NCI-H526 treated with DMSO at 0.1 percent for 48 hours (cell line): ENCODE data around the gene KCNH1.

ENCODE experiments used
- DNase-seq: peaks from one replicate; lab custom pipeline; 2025; lab: John Stamatoyannopoulos, UW

The KCNH1 gene

GRCh38 chr1:210754878-210755665, 378.9 kb downstream of the KCNH1 start:
- peak; percentile 41 for DNase-seq

DNA sequence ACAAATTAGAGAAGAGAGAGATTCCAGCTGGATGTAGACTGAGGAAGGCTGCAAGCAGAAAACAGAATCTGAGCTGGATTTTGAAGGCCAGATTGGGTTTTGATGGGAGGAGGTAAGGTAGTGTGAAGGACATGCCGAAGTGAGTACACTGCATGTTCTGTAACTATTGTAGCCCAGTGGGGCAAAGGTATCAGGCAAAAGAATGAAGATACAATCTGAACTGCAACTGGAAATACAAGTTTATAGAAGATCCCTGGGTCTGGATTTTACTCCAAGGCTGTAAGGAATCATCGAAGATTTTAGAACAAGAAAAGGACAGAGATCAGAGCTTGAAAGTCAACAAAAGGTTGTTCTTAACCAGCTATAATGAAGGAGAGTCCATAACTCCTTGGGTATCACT, 382.0 kb downstream of the KCNH1 start:
- DNase-seq = no peak

DNA sequence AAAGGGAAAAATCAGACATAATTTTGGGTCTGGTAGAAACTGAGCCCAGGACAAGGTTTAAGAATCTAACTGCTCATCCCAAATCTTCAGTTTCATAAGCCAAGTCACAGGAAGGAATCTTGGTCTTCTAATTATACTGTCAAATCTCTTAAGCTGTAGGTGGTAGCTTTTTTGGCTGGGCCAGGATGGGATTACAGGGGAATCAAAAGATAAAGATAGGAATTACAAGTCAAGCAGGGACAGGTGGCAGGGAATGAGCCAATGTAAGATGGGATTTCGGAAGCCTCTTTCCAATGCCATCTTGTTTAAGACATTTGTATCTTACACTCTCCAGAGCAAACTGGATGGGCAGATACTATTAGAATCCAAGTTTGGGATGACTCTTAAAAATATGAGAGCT, 383.5 kb downstream of the KCNH1 start:
- DNase-seq = no peak

DNA sequence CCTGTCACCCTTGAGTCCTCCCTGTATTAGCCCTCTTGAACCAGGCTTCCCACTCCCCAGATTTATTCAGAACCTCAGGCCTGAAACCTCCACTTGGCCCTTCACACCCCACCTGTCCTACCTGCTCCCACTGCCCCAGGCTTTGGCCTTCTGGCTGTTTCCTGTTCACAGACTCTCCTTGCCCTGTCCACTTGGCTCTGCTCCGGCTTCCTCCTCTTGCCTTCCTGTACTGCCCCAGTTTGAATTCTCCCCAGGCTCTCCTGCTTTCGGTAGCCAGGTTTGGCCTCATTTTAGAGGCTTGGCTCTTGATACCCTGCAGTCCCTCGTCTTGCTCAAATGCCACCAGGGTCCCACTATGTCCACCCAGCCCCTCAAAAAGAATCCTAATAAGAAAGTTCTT, 385.2 kb downstream of the KCNH1 start:
- DNase-seq = no peak

GRCh38 chr1:210747890-210748289, 386.1 kb downstream of the KCNH1 start:
- no peak for DNase-seq

DNA sequence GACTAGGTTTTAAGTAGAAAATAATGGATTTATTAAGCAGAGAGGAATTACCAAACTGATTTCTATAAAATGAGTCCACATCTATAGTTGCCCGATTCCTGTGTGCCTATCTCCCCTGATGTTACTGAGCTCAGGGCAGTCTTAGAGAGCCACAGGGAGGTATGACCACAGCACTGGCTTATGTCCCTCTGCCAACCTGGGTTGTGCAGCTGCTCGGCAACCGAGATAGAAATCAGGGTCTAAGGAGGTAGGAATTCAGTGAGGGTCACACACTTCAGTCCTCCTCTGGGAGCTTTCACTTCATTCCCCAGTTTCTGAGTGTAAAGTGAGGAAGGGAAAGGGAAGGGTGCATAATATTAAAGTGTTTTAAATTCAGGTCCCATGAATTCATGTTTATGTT, 386.8 kb downstream of the KCNH1 start:
- no peak for DNase-seq

DNA sequence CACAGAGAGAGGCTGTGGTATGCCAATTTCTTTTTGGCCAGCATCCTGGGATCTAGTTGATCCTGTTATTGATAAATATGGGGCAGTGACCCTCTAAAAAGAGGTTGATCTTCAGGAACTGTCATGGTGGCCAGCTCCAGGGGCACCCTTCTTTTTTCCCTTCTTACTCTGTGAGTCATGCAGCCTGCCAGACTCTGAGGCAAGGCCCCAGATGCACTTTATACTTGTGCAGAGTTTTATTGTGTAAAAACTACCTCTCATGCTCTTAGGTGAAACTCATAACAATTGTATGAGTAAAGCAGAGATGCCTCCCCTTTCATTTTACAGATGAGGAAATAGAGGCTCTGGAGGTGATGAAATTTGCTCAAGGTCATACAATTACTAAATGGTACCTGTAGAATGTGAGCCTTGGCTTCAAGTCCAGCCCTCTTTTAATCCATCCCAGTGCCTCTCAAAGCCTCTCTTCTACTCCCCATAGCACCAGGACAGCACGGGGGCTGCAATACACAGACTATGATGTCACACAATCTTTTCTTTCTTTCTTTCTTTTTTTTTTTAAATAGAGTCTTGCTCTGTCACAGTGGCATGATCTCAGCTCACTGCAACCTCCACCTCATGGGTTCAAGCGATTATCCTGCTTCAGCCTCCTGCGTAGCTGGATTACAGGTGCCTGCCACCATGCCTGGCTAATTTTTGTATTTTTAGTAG, 387.8 kb downstream of the KCNH1 start:
- DNase-seq = no peak

GRCh38 chr1:210743038-210743437, 390.9 kb downstream of the KCNH1 start:
- DNase-seq = no peak

DNA sequence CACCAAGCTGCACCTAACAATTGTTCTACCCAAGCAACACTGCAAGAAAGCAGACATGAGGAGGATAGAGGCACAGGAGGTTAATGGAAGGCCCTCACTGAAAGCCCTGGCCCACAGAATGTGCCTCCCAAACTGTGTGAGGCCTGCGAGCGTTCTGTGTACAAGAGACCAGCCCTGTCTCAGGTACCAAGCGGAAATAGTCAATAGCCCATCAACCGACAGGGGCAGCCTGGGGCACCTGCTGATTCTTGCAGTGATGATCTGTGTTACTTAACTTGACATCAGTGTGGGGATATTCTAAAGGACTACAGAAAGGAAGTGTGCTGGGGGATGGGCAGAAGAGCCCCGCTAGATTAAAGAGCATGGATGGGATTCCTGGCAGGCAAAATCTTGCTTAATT, 392.4 kb downstream of the KCNH1 start:
- no peak for DNase-seq

GRCh38 chr1:210739627-210740026, 394.3 kb downstream of the KCNH1 start:
- no peak for DNase-seq

DNA sequence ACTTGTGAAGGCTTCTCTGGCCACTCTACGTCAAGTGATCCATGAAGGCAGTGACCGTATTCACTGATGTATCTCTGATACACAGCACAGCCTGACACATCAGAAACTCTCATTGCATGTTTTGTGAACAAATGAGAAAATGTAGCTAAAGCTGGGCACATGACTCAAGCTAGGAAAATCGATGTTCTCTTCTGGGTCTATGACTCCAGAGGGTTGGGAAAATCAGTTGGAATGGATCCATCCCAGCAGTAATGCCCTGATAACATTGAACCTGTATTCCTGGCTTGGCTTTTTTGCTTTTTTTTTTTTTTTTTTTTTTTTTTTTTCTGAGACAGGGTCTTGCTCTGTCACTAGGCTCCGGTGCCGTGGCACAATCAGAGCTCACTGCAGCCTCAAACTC, 395.7 kb downstream of the KCNH1 start:
- no peak for DNase-seq

DNA sequence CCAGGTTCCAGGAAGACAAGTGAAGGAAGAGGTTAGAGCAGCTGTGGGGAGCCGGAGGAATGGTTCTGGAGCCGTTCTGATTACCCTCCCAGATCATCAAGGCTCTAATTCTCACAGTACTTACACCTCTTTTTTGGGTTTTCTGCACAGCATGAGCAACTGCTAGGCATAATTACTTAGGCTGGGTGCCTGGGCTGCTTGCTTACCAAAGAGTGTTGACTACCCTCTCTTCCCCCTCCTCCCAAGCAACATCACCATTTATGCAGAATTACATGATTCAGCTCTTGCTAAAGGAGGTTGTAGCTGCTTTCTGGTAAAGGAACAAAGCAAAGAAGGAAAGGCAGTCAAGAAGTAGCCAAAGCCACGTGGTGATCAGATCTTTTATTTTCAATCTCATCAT, 397.2 kb downstream of the KCNH1 start:
- no peak for DNase-seq

GRCh38 chr1:210731597-210731996, 402.4 kb downstream of the KCNH1 start:
- DNase-seq = no peak

GRCh38 chr1:210731193-210731592, 402.8 kb downstream of the KCNH1 start:
- no peak for DNase-seq

DNA sequence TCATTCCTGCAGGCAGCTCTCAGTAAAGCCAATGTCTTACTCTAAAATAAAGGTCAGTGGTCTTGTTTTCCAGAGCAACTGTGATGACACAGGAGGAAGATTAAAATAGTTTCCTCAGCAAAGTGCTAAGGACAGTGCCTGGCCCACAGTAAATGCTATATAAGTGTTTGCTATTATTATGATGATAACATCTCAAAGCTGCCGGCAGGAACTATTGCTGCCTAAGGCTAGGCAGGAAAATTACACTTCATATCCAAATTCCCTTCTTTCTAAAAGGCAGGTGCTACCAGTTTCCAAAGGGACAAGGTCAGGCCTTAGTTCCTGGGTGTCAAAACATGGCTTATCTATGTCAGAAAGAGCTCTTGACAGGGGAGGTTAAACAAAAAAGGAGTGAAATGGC, 403.9 kb downstream of the KCNH1 start:
- no peak for DNase-seq

- DNase-seq = no peak
Measured at GRCh38 chr1:210728437-210729149, 405.4 kb downstream of the KCNH1 start.

- DNase-seq = no peak
Measured at GRCh38 chr1:210727709-210728108, 406.2 kb downstream of the KCNH1 start.

DNA sequence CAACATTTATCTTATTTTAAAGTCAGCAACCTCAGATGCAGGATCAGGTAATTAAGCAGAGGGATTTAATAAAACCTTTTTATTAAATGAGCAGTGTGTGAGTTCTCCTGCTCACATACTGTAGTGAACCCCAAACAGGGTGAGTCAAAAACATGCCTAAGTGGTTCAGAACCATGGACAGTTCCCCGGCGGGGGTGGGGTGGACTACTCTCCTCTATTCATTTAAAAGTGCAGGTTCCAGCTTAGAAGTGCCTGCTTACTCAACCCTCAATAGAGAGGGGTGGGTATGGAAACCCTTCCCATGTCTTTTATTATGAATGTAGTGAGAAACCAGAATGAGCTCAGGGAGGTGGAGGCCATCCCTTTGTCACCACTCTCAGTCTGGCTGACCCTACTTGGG, 407.3 kb downstream of the KCNH1 start:
- DNase-seq = no peak

- no peak for DNase-seq
Measured at GRCh38 chr1:210724768-210725167, 409.2 kb downstream of the KCNH1 start.

DNA sequence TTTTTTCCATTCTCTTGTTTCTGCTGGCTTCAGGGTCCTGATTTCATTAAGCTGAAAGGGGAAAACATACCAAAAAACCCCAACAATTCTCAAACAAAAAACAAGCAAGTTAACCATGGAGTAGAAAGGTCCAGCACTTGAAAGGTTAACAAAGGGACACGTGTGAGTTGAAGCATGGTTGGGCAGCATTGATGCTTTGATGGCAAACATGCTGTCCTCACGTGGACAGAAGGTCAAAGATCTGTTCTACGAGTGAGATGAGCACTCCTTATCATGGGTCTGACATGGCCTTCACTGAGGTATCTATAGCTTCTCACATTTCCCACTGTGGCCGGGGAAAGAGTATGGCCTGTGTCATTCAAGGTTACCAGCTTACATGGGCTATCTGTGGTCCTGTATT, 410.3 kb downstream of the KCNH1 start:
- no peak for DNase-seq

DNA sequence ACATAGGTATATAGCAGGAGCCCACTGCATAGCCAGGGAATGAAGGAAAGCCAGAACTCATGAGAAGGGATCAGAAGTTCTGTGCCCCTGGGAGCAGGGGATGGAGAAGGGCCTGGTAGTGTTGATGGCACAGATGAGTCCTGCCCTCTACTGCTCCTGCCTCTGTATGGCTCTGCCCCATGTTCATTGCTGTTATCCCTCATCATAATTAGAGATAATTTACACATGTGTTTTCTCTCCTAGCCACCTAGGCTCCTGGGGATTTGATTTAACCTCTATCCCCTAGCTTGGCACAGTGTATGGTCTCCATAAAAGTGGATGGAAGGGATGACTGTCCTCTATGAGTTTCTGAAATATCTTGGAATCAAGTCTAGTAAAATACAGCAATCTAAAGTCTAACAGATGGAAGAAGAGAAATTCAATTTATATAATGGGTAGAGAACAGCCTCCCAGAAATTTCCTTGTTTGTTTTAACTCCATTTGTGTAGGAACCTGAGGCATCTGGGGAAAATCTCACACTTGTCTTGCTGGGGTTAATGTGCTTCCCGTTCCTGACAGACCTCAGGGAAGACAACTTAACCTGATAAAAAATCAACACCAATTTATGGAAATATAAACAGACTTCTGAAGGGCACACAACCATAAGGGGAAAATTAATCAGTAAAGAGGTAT, 411.4 kb downstream of the KCNH1 start:
- DNase-seq = no peak

GRCh38 chr1:210715072-210715471, 418.9 kb downstream of the KCNH1 start:
- no peak for DNase-seq
